GM23338 (cell line): Measurements from ENCODE around the gene COP1. TPM values are rescaled to one million over a fixed set of nuclear protein-coding genes. Genes with fewer than 3 reads are reported as not detected.
A peak's percentile ranks its signal among the peaks of the same experiment; 100 is the strongest.

Experiments used
- ATAC-seq: fragments of 200-7000 bp; cut with Tn5 transposase; 3 replicates; pipeline ENCODE4 v1.9.1; 2020
- DNase-seq: peaks from one replicate; pipeline ENCODE4 v3.0.0-alpha.2; 2015; ENCODE audit warnings: low spot score
- H2AFZ ChIP-seq: fragments of 200-600 bp; sonication (generic); 2 replicates; pipeline ENCODE4 v1.8.0; 2016; ENCODE audit warnings: antibody characterized with exemption, mild to moderate bottlenecking, moderate library complexity
- H3F3A ChIP-seq: fragments of 200-600 bp; sonication (generic); replicated peaks from 2 replicates; pipeline ENCODE4 v1.8.0; 2017; ENCODE audit warnings: antibody characterized with exemption, mixed run types, low read depth
- H3K27ac ChIP-seq: fragments of 200-600 bp; sonication (generic); 2 replicates; pipeline ENCODE4 v1.6.1; 2016; ENCODE audit warnings: low read depth
- H3K27me3 ChIP-seq: fragments of 200-600 bp; sonication (generic); 2 replicates; pipeline ENCODE4 v1.8.0; 2016; ENCODE audit warnings: mild to moderate bottlenecking, mixed run types, moderate library complexity; ENCODE audit not compliant: insufficient read depth
- H3K36me3 ChIP-seq: fragments of 200-600 bp; sonication (generic); 2 replicates; pipeline ENCODE4 v1.8.0; 2016; ENCODE audit warnings: mild to moderate bottlenecking; ENCODE audit not compliant: insufficient read depth
- H3K4me1 ChIP-seq: fragments of 200-600 bp; sonication (generic); 2 replicates; pipeline ENCODE4 v1.8.0; 2016; ENCODE audit warnings: mild to moderate bottlenecking, moderate library complexity; ENCODE audit not compliant: insufficient read depth
- H3K4me2 ChIP-seq: fragments of 200-600 bp; sonication (generic); 2 replicates; pipeline ENCODE4 v1.7.1; 2017; ENCODE audit warnings: mixed run types
- H3K4me3 ChIP-seq: fragments of 200-600 bp; sonication (generic); 2 replicates; pipeline ENCODE4 v1.6.1; 2016; ENCODE audit warnings: mixed run types
- H3K79me2 ChIP-seq: fragments of 200-600 bp; sonication (generic); replicated peaks from 2 replicates; pipeline ENCODE4 v1.8.0; 2017; ENCODE audit warnings: mild to moderate bottlenecking; ENCODE audit not compliant: insufficient read depth
- H3K9me2 ChIP-seq: fragments of 200-600 bp; sonication (generic); 2 replicates; pipeline ENCODE4 v1.8.0; 2017; ENCODE audit not compliant: insufficient read depth
- H4K20me1 ChIP-seq: fragments of 200-600 bp; sonication (generic); replicated peaks from 2 replicates; pipeline ENCODE4 v1.8.0; 2017; ENCODE audit warnings: mild to moderate bottlenecking; ENCODE audit not compliant: insufficient read depth
- H3K27ac Mint-ChIP-seq: 2 replicates; pipeline ENCODE4 v1.8.0; 2020; ENCODE audit warnings: inconsistent platforms, mild to moderate bottlenecking, moderate library complexity, mixed read lengths
- H3K27me3 Mint-ChIP-seq: 3 replicates; pipeline ENCODE4 v1.8.0; 2022; ENCODE audit warnings: low read depth, mild to moderate bottlenecking, moderate library complexity, mixed read lengths, inconsistent platforms; ENCODE audit not compliant: insufficient read depth, poor library complexity
- H3K36me3 Mint-ChIP-seq: 3 replicates; pipeline ENCODE4 v1.8.0; 2021; ENCODE audit warnings: low read depth, mild to moderate bottlenecking, inconsistent platforms, moderate library complexity, mixed read lengths
- H3K4me1 Mint-ChIP-seq: 3 replicates; pipeline ENCODE4 v1.8.0; 2020; ENCODE audit warnings: mild to moderate bottlenecking, inconsistent platforms, mixed read lengths
- H3K4me3 Mint-ChIP-seq: 3 replicates; pipeline ENCODE4 v1.8.0; 2021; ENCODE audit warnings: moderate library complexity, mild to moderate bottlenecking, inconsistent platforms, mixed read lengths
- H3K9me3 Mint-ChIP-seq: 3 replicates; pipeline ENCODE4 v1.8.0; 2020; ENCODE audit warnings: moderate library complexity, mild to moderate bottlenecking, inconsistent platforms, mixed read lengths
- CREB1 ChIP-seq: fragments of 250-450 bp; sonication (Bioruptor Pico); IDR thresholded peaks from 2 replicates; pipeline ENCODE4 v1.5.0; 2020; ENCODE audit warnings: low read depth, mild to moderate bottlenecking, moderate library complexity
- EZH2phosphoT487 ChIP-seq: fragments of 200-600 bp; sonication (generic); IDR thresholded peaks from one replicate; pipeline ENCODE4 v1.8.1; 2018; ENCODE audit warnings: antibody characterized with exemption; ENCODE audit not compliant: unreplicated experiment
- NANOG ChIP-seq: IDR thresholded peaks from 2 replicates; pipeline ENCODE4 v1.6.1; 2016; ENCODE audit warnings: antibody characterized with exemption, borderline replicate concordance
- POLR2AphosphoS5 ChIP-seq: IDR thresholded peaks from 2 replicates; pipeline ENCODE4 v1.6.1; 2016; ENCODE audit warnings: antibody characterized with exemption, low read depth
- STAT1 ChIP-seq: IDR thresholded peaks from one replicate; pipeline ENCODE4 v1.6.1; 2016; ENCODE audit warnings: antibody characterized with exemption; ENCODE audit not compliant: unreplicated experiment
- ZNF114 ChIP-seq: fragments of 250-450 bp; sonication (Bioruptor Pico); IDR thresholded peaks from 2 replicates; pipeline ENCODE4 v1.5.0; 2020; ENCODE audit warnings: mild to moderate bottlenecking, moderate library complexity
- ZNF331 ChIP-seq: fragments of 250-450 bp; sonication (Bioruptor Pico); IDR thresholded peaks from 2 replicates; pipeline ENCODE4 v1.5.0; 2020; ENCODE audit warnings: low read depth, mild to moderate bottlenecking, moderate library complexity
- long read RNA-seq: library from polyadenylated mRNA; unstranded; transcript quantifications from one replicate; pipeline ENCODE4 v2.0.0, GENCODE V29; 2020; ENCODE audit not compliant: unreplicated experiment
- polyA plus RNA-seq: library from polyadenylated mRNA; unstranded; fragments of >200 nt; fragmentation: Nextera tagmentation; extraction: Ambion mirVana; gene quantifications from 2 replicates; pipeline ENCODE4 v1.2.1, GENCODE V29; 2016
- total RNA-seq: library from RNA; depleted of rRNA; stranded (reverse); fragments of >200 nt; shearing (Covaris generic); gene quantifications from 2 replicates; pipeline ENCODE4 v1.2.3, GENCODE V29; 2014; rRNA removed
- TF ChIP-seq, protein P1 (sequence below): IDR thresholded peaks from 2 replicates; pipeline ENCODE4 v1.6.1; 2016; ENCODE audit warnings: antibody characterized with exemption
- TF ChIP-seq, protein P2 (sequence below): fragments of 250-450 bp; sonication (Bioruptor Pico); IDR thresholded peaks from 2 replicates; pipeline ENCODE4 v1.5.0; 2020; ENCODE audit warnings: mild to moderate bottlenecking, moderate library complexity
- TF ChIP-seq, protein P3 (sequence below), 2 experiments: fragments of 200-600 bp in 1 of 2; sonication (generic) in 1 of 2; conservative IDR thresholded peaks; 2 replicates each; pipeline versions ENCODE4 v1.5.1 to v1.6.1; 2016 to 2017; ENCODE audit warnings: antibody characterized with exemption in 2 of 2, low read depth in 2 of 2, mild to moderate bottlenecking in 2 of 2, moderate library complexity in 1 of 2

Gene COP1
- total RNA-seq (54.9 and 57.1 TPM in 2 replicates), polyA plus RNA-seq (54.0 and 69.6 TPM in 2 replicates)
- long read RNA-seq, transcript COP1-204 (20 exons, 3,033 nt): major isoform, 21 of 48 reads
- long read RNA-seq, partial matches to known transcripts: 5 of 48 reads
- long read RNA-seq, other reads (novel, unspliced or antisense): 22 of 48 reads

DNA sequence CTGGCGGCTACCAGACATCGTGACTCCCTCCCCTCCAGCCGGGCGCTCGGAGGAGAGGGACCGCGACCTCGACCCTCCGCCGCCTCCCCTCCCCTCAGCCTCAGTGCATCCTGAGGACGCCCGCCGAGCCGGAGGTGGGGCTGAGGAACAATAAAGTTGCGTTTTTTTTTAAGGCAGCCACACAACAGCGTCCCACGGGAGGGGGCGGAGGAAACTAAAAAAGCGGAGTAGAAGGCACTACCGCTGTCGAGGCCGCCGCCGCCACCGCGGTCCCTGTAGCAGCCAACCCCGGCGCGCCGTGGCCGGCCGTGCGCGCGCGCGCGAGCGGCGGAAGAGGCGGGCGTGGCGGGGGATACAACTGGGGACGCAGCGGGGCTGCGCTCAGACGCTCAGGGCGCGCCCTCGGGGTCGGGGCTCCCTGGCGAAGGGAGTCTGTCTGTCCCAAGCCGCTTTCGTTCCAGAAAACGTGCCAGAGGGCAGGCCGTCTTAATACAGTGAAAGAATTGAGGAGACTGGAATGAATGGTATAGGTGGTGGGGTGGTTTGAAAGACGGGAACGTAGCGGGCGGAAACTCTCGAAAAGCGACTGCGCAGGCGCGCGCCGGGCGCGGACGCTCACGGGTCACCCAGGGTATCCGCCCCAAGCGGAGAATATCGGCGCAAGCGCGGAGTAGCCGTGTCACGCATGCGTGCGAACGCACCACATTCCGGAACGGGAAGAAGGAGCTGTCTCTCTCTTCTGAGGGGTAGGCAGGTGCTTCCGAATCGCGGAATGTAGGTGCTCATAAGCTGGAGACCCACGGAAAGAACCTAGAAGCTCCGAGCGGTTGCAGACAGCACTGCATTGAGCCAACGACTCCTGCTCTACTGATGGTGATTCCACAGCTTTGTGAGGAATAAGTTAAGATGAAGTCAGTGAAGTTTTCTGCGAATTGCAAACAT is at the start of gene COP1:
TSS of gene COP1 (minus strand) at position 326 of the 942 bp plus-strand sequence. CDS start at position 18, 308 bp downstream.
- H3K9me3 Mint-ChIP-seq: no peaks in the 10 kb centered on the region; the same call in 2 of the 3 replicates
- H3K79me2 ChIP-seq: peaks cover 48% of the 10 kb centered on the region
- TF ChIP-seq CREB1 (CRISPR knock-in tag) (no peak), NANOG (no peak), STAT1 (no peak), POLR2AphosphoS5 (peak; percentile 91), EZH2phosphoT487 (no peak), ZNF114 (CRISPR knock-in tag) (no peak), ZNF331 (CRISPR knock-in tag) (no peak)
- TF ChIP-seq, protein P1, sequence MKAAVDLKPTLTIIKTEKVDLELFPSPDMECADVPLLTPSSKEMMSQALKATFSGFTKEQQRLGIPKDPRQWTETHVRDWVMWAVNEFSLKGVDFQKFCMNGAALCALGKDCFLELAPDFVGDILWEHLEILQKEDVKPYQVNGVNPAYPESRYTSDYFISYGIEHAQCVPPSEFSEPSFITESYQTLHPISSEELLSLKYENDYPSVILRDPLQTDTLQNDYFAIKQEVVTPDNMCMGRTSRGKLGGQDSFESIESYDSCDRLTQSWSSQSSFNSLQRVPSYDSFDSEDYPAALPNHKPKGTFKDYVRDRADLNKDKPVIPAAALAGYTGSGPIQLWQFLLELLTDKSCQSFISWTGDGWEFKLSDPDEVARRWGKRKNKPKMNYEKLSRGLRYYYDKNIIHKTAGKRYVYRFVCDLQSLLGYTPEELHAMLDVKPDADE: 0 out of 2 replicates have a peak, but pooled peaks have one; percentile 14
- TF ChIP-seq, protein P2, sequence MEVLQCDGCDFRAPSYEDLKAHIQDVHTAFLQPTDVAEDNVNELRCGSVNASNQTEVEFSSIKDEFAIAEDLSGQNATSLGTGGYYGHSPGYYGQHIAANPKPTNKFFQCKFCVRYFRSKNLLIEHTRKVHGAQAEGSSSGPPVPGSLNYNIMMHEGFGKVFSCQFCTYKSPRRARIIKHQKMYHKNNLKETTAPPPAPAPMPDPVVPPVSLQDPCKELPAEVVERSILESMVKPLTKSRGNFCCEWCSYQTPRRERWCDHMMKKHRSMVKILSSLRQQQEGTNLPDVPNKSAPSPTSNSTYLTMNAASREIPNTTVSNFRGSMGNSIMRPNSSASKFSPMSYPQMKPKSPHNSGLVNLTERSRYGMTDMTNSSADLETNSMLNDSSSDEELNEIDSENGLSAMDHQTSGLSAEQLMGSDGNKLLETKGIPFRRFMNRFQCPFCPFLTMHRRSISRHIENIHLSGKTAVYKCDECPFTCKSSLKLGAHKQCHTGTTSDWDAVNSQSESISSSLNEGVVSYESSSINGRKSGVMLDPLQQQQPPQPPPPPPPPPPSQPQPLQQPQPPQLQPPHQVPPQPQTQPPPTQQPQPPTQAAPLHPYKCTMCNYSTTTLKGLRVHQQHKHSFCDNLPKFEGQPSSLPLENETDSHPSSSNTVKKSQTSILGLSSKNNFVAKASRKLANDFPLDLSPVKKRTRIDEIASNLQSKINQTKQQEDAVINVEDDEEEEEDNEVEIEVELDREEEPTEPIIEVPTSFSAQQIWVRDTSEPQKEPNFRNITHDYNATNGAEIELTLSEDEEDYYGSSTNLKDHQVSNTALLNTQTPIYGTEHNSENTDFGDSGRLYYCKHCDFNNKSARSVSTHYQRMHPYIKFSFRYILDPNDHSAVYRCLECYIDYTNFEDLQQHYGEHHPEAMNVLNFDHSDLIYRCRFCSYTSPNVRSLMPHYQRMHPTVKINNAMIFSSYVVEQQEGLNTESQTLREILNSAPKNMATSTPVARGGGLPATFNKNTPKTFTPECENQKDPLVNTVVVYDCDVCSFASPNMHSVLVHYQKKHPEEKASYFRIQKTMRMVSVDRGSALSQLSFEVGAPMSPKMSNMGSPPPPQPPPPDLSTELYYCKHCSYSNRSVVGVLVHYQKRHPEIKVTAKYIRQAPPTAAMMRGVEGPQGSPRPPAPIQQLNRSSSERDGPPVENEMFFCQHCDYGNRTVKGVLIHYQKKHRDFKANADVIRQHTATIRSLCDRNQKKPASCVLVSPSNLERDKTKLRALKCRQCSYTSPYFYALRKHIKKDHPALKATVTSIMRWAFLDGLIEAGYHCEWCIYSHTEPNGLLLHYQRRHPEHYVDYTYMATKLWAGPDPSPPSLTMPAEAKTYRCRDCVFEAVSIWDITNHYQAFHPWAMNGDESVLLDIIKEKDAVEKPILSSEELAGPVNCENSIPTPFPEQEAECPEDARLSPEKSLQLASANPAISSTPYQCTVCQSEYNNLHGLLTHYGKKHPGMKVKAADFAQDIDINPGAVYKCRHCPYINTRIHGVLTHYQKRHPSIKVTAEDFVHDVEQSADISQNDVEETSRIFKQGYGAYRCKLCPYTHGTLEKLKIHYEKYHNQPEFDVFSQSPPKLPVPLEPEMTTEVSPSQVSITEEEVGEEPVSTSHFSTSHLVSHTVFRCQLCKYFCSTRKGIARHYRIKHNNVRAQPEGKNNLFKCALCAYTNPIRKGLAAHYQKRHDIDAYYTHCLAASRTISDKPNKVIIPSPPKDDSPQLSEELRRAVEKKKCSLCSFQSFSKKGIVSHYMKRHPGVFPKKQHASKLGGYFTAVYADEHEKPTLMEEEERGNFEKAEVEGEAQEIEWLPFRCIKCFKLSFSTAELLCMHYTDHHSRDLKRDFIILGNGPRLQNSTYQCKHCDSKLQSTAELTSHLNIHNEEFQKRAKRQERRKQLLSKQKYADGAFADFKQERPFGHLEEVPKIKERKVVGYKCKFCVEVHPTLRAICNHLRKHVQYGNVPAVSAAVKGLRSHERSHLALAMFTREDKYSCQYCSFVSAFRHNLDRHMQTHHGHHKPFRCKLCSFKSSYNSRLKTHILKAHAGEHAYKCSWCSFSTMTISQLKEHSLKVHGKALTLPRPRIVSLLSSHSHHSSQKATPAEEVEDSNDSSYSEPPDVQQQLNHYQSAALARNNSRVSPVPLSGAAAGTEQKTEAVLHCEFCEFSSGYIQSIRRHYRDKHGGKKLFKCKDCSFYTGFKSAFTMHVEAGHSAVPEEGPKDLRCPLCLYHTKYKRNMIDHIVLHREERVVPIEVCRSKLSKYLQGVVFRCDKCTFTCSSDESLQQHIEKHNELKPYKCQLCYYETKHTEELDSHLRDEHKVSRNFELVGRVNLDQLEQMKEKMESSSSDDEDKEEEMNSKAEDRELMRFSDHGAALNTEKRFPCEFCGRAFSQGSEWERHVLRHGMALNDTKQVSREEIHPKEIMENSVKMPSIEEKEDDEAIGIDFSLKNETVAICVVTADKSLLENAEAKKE: no peak
- TF ChIP-seq, protein P3, sequence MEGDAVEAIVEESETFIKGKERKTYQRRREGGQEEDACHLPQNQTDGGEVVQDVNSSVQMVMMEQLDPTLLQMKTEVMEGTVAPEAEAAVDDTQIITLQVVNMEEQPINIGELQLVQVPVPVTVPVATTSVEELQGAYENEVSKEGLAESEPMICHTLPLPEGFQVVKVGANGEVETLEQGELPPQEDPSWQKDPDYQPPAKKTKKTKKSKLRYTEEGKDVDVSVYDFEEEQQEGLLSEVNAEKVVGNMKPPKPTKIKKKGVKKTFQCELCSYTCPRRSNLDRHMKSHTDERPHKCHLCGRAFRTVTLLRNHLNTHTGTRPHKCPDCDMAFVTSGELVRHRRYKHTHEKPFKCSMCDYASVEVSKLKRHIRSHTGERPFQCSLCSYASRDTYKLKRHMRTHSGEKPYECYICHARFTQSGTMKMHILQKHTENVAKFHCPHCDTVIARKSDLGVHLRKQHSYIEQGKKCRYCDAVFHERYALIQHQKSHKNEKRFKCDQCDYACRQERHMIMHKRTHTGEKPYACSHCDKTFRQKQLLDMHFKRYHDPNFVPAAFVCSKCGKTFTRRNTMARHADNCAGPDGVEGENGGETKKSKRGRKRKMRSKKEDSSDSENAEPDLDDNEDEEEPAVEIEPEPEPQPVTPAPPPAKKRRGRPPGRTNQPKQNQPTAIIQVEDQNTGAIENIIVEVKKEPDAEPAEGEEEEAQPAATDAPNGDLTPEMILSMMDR (conservative IDR thresholded peaks at IDR 0.05; ENCODE audit: low read depth in 2 of 2): no peak

More for the DNA sequence above, at the start of gene COP1:
- Mint-ChIP-seq H3K4me3 (peak within 1 kb of the TSS; percentile 93), H3K27me3 (peaks cover 5% of the 10 kb centered on the region), H3K4me1 (peaks cover 25% of the 10 kb centered on the region), H3K36me3 (peaks cover 3% of the 10 kb centered on the region), H3K27ac (peak within 1 kb of the TSS; percentile 97)
- peaks cover 24% of the 10 kb centered on the region for H3K4me1 ChIP-seq
- H3K27me3 ChIP-seq: no peaks in the 10 kb centered on the region
- H3K9me2 ChIP-seq: no peaks in the 10 kb centered on the region
- H4K20me1 ChIP-seq: peaks cover 29% of the 10 kb centered on the region
- peak within 1 kb of the TSS; percentile 48; the same call in 1 of the 2 replicates for H2AFZ ChIP-seq
- peak within 1 kb of the TSS; percentile 80 for H3K4me3 ChIP-seq
- no peaks in the 10 kb centered on the region for H3F3A ChIP-seq
- peak within 1 kb of the TSS; percentile 90 for H3K4me2 ChIP-seq
- no peaks in the 10 kb centered on the region for H3K36me3 ChIP-seq
- H3K27ac ChIP-seq: peak within 1 kb of the TSS; percentile 92
- DNase-seq: peak; percentile 98
- peak; percentile 87 for ATAC-seq
